Fibroblast of the conjunctiva (primary cell): Measurements from ENCODE around the gene ARMC2.
A peak's percentile ranks its signal among the peaks of the same experiment; 100 is the strongest.
"Not testable (repeated sequence)": the region's sequence is repeated elsewhere in the genome, so short reads cannot be mapped to it uniquely, and the experiment has no call there.

Experiments
- DNase-seq: peaks from one replicate; pipeline ENCODE4 v3.0.0-alpha.2; 2010; ENCODE audit warnings: low read depth

The ARMC2 gene

GRCh38 chr6:108916026-108916686 lies 67.9 kb downstream of the ARMC2 start:
- DNase-seq: no peak

DNA sequence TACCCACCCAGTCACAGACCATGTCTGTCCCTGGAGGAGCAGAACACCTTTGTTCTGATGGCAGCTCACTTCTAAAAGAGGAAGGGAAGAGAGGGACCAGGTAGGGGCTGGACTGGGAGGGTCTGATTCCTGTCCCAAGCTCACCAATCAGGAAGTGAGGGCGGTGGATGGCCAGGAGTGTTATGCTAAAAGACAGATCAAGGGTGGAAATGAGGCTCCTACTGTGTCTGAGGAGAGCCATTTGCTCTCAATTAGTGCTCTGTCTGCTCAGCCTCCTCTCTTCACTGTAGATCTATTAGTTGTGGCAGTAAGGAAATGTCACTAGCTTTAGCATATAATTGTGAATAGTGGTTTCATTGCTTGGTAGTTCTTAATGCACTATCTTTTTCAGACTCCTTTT lies 72.5 kb downstream of the ARMC2 start:
- no peak for DNase-seq

DNA sequence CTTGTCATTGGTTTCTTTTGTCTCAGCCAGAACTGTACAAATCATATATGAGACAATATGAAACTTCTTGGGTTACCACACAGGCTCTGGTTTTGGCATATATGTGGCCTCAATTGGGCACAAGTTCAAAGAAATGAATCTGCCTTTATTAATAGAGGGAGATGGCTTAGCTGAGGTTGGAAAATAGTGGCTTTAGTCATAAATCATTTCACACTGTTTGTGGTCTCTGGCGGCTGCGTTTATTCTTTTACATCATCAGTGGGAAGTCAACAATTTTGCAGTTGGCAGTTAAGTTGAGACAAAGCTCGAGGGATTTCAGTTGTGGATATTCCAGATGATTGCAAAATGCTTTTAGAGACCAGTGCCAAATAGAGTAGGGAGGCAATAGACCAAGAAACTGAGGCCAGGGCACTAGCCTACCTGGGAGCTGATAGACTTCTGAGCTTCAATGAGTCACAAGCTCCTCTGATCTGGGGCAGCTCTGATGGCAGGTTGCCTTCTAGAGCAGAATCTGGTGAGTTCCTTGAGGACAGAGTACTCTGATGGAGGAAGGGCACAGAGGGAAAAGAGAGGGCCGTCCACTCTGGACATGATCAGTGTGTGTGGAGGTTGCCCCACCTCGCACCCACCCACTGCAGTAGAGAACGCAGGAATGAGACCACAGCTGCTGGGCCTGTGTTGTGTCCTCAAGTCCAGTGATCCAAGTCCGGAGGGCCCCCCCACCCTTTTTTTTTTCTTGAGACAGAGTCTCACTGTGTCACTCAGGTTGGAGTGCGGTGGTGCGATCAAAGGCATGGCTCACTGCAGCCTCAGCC lies 73.5 kb downstream of the ARMC2 start:
- DNase-seq: peak; percentile 62

GRCh38 chr6:108922499-108922898 lies 74.3 kb downstream of the ARMC2 start:
- no peak for DNase-seq

DNA sequence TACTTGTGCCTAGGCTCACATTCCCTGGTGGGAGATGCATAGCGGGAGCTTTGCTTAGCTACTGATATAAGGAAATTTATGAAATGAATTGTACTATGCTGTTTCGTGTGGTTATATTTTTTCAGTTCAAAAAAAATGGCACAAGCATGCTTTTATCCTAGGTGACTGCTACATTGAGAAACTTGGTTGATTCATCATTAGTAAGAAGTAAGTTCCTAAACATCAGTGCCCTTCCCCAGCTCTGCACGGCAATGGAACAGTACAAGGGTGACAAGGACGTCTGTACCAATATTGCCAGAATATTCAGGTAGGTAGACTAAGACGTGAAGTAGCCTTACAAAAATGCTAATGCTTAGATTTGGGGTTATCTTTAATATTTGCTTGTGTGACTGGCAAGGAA lies 79.7 kb downstream of the ARMC2 start:
- no peak for DNase-seq

DNA sequence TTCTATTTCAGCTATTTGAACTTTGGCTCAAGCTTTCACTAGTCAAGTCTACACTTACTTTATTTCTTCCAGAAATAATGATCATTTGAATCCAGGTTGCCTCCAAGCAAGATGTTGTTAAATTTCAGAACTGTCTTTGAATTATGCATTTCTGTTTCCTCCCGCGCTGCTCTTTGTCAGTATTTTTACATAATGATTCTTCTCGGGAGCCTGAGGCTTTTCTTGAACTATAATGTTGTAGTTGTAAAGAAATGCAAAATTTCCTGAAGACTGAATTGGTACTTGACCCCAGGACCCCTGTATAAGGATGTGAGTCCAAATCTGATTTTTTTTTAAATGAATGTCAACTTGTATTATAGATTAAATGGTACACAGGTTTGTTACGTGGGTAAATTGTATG lies 80.4 kb downstream of the ARMC2 start:
- DNase-seq: no peak

DNA sequence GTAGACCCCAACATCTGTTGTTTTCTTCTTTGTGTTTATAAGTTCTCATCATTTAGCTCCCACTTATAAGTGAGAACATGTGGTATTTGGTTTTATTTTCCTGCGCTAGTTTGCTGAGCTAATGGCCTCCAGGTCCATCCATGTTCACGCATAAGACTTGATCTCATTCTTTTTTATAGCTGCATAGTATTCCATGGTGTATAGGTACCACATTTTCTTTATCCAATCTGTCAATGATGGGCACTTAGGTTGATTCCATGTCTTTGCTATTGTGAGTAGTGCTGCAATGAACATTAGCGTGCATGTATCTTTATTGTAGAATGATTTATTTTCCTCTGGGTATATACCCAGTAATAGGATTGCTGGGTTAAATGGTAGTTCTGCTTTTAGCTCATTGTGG lies 82.9 kb downstream of the ARMC2 start:
- DNase-seq: not testable (repeated sequence)

DNA sequence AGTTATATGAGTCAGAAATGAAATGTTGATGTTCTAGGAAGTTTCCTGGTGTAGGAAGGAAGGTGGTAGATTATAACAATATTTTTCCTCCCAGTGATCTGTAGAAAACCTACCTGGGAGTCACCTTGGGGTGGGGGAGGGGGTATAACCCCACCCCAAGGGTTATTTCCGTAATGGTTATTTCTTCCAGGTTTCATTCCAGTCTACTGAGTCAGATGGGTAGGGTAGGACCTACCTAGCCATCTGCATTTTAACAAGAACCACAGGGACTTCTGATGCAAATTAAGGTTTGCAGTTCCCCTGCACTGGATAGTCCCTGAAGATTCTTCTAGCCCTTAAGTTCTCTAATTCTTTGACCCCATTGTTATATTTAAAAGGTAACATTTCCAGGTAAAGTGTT lies 88.9 kb downstream of the ARMC2 start:
- DNase-seq: no peak

- no peak for DNase-seq
Observed at GRCh38 chr6:108940741-108941140, 92.5 kb downstream of the ARMC2 start.

DNA sequence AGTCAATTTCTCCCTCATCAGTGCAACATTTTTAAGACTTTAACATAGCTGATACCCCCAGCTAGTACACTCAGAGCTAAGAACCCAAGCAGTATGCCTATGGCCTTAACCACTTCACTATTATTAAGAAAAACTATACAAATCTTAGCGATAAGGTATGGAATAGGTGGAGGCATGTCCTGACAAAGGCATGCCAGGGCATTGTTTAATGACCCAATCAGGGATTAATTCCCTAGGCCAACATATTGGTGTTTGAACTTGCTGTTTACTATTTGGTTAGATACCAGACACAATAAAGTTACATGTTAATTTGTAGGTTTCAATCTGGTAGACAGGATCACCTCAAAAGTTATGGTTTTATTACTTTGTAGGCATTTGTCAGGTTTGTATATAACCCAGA lies 93.1 kb downstream of the ARMC2 start:
- no peak for DNase-seq

DNA sequence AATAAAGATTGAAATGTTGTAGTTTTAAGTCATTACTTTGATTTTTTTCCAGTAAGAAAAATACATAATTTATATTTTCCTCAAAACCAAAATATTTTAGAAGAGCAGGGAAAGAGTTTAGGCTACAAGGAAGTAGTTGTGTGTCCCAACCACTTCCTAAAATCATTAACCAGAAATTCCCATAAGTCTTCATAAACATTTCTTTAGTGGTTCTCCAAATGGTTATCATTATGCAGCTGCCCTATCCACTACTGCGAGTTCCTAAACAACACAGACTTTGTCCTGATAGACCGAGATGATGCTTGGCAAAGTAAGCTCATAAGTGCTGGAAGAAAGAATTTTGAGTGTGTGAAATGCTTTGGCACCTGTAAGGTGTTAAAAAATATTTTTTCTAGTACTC lies 93.6 kb downstream of the ARMC2 start:
- DNase-seq: no peak

DNA sequence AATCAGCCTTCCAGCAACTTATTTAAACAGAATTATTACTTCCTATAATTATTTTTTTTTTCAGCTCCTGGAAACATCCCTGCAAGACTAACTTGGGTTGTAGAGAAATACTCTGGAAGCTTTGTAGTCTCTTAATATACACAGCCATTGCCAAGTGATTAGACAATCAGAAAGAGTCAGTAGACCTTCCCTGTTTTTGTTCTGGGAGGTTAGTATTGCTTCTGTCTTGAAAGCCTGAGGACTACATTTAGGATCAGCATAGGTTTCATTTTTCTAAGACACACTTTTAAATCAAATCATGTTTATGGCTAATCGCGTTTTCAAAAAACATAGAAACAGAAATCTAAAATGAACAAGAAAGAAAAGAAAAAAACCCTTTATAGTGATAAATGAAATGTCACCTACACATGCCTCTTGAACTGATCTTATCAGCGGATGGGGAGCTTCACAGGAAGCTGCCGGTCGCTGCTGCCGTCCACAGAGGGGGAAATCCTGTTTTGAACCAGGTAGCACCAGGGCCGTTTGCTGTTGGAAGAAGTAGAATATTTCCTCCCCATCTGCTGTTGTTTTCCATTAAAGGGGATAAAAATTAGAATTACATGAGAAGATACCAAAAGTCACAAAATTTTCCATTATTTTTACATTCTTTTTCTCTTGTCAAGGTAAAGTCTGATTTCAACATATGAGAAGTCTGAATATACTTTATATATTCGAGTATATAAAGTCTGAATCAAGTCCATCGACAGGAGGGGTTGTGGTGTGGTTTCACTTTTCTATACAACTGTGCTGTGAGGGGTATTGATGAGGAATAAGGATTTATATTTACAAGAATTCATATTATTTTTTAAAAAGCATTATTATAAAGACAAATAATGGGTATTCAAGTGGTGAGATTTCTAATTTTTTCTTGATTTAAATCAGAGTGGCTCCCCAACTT lies 94.6 kb downstream of the ARMC2 start:
- no peak for DNase-seq

GRCh38 chr6:108944071-108944470 lies 95.8 kb downstream of the ARMC2 start:
- no peak for DNase-seq

- peak; percentile 66 for DNase-seq
Observed at GRCh38 chr6:108944707-108945680, 96.8 kb downstream of the ARMC2 start.

- peak; percentile 39 for DNase-seq
Observed at GRCh38 chr6:108945681-108946159, 97.5 kb downstream of the ARMC2 start.

DNA sequence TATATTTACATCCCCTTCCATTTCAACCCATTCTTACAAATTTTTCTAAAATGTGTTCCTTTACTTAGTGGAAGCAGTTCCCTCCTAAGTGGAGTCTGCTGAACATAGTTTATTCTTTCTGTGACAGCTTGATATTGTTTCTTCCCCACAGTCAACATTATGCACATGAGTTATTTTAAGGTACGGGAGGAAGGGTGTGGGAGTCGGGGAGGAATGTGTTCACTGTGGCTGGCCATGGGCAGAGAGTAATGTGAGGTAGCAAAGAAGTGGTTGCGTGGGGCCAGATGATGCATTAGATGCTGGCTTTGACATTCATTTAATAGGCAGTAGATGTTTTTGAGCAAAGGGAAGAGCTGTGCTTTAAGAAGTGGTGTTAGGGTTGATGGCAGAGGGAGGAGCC lies 98.5 kb downstream of the ARMC2 start:
- DNase-seq: no peak

DNA sequence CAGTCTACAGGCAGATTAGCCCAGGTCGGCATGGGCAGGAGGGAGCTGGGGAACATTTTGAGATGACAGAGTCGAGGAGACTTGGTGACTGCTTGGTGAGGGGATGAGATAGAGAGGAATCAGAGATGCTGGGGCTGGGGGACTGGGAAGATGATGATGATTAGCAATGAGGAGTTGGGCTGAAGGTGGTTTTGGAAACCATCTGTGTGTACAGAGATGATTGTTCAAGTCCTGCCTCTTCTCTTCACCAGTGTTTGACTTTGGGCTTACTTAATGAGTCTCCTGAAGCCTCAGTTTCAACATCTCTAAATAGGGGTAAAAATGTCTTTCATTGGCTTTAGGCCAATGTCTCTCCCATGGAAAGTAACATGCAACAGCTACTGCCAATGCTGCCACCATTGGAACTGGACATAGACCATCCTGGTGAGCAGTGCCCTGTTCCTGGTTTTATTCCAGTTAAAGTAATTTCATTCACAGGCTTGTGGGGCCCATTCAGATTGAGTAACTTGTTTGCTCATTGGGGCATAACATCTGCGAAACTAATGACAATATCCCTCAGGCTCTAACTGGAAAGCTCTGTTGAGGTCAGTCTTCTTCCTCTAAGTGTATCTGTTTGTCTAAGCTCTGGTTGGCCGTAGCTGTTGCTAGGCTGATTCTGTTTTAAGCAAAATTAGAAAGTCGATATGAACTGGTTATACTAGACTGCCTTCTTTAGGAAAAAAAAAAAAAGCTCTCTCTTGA lies 99.1 kb downstream of the ARMC2 start:
- DNase-seq: peak; percentile 75

DNA sequence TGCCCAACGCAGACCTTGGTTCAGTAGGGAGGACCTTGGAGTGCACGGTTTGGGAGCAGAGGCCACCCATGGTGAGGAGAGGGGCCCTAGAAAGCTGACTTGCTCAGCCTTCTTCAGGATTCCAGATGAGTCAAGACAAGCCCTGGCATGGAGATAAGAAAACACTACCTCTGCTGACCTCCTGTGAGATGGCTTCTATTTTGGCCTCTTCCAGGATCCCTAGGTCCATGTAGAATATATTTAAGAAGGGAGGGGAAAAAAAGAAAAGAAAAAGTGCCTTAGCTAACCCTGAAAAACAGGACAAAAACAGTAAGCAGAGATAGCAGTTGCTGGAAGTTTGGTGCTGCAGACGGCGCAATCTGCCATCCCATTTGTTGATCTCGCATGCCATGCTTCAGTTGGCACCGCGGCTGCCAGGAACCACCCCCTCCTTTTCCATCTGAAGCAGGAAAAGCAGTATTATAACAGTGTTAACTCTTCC lies 100.0 kb downstream of the ARMC2 start:
- DNase-seq: no peak

DNA sequence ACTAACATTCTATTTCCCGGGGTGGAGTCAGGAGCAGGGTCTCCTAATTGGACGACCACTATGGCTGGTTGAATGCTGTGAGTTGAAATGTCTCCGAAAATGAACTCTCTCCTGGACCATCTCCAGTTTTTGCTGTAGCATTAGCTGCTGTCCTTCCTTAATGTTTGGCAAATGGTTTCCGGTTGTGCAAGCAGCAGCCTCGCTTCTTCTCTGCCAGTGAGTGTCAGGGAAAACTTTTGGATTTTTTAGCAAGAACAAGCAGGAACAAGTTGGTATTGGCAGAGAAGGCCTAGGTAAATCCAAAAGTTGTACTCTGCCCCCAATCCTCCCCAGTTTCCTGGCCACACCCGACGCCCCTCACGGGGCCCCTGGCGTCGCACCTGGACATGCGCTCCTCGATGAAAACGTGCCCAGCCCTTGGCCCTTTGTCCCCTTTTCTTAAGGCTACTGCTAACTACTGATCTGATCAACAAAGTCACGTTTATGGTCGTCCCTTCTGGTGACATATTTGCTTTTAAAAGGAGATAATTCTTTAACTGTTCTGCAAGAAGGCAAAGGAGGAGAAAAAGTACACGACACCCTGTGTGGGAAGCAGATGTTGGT lies 103.2 kb downstream of the ARMC2 start:
- no peak for DNase-seq
